ENCODE results near the gene DDIT3. TPM values are rescaled to one million over a fixed set of nuclear protein-coding genes. Genes with fewer than 3 reads are reported as not detected.

DDIT3 gene
- total and polyA plus RNA-seq, 10 donors, result 18.0 to 43.9 (median 23.0) TPM

DNA sequence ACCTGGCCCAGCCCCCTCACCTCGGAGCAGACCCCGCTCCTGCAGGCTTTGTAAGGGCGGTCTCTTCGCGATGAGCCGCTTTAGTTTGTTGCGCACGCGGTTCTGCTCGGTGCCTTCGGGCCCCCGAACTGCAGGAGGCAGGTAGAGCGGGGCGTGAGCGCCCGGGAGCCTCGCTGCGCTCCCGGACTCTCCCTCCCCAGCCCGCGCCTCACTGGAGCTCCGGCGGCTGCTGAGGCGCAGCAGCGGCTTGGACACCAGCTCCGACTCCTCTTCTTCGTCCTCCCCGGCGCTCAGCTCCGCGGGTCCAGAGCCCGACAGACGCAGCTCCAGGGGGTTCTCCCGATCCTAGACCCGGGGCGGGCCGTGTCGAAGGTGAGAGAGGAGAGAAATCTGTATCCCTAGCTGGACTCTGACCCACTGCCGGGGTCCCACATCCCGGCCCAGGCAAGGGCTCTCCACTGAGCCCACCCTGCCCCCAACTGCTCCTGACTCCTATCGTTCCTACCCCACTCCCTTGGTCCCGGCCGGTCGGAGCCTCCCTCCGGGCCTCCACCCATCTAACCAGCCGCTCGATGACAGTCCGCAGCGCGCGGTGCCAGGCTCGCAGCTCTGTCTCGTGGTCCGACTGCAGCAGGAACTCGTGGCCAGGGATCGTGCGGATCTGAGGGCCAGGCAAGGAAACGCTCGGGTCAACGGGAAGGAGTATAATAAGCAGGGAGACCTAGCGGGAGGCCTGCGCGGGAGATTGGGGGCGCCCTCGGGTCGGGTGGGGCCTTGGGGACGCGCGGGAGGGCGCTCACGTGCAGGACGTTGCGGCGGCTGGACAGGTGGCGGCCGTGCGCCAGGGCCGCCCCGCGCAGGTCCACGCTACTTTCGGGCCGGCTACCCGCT, 44.8 kb downstream of the DDIT3 start:
- peak; percentile 82 for DNase-seq
- peak overlapping the region; percentile 87 to 96 (median 93) for H3K27ac ChIP-seq
- no peak for TF ChIP-seq POLR2AphosphoS5 (IDR thresholded peaks at IDR 0.05)
- TF ChIP-seq, protein P1, sequence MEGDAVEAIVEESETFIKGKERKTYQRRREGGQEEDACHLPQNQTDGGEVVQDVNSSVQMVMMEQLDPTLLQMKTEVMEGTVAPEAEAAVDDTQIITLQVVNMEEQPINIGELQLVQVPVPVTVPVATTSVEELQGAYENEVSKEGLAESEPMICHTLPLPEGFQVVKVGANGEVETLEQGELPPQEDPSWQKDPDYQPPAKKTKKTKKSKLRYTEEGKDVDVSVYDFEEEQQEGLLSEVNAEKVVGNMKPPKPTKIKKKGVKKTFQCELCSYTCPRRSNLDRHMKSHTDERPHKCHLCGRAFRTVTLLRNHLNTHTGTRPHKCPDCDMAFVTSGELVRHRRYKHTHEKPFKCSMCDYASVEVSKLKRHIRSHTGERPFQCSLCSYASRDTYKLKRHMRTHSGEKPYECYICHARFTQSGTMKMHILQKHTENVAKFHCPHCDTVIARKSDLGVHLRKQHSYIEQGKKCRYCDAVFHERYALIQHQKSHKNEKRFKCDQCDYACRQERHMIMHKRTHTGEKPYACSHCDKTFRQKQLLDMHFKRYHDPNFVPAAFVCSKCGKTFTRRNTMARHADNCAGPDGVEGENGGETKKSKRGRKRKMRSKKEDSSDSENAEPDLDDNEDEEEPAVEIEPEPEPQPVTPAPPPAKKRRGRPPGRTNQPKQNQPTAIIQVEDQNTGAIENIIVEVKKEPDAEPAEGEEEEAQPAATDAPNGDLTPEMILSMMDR (IDR thresholded peaks at IDR 0.05 in 8 of 11, conservative IDR thresholded peaks at IDR 0.05 in 3 of 11), result no peak
- TF ChIP-seq POLR2A (IDR thresholded peaks at IDR 0.05), result no peak
- peak overlapping the region; percentile 39 to 89 (median 61) for H3K4me3 ChIP-seq
- H3K9me3 ChIP-seq, result no peaks in the 10 kb centered on the region
- intact Hi-C loops (cut with DNase I; ENCODE audit: low total_unique reads), result no loop called here
- peaks cover 0 to 58% (median 45%) of the 10 kb centered on the region in 6 donors for H3K36me3 ChIP-seq
- H3K4me1 ChIP-seq, result peaks cover 26 to 100% (median 81%) of the 10 kb centered on the region in 6 donors
- 37 to 49% (median 42%) methylated on average over 40 to 84 of the region's 84 CpGs for WGBS, 5 donors
- peaks cover 0 to 18% (median 0%) of the 10 kb centered on the region in 7 donors for H3K27me3 ChIP-seq (replicated peaks in 1 of 7)

DNA sequence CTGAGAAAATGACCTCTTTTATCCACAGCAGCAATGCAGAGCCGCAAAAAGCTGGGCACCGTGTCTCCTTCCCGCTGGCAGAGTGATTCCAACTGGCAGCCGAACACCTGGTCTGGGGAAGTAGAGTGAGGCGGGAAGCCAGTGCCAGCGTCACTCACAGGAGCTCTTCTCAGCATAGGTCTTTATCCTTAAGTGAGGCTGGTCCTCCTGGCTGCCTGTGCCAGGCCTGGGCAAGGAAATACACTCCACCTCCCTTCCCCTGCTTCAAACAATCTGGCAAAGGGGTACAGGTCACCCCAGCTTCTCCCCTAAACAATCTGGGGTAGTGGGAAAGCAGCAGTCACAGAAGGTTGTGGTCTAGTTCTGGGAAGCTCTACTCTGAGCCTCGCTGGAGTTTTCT, 45.5 kb downstream of the DDIT3 start:
- TF ChIP-seq POLR2AphosphoS5 (IDR thresholded peaks at IDR 0.05), result no peak
- TF ChIP-seq POLR2A (IDR thresholded peaks at IDR 0.05), result no peak
- TF ChIP-seq, protein P1 (IDR thresholded peaks at IDR 0.05 in 8 of 11, conservative IDR thresholded peaks at IDR 0.05 in 3 of 11), result no peak
- intact Hi-C loops (cut with DNase I; ENCODE audit: low total_unique reads), result no loop called here
- Histone ChIP-seq H3K4me1 (peaks cover 22 to 100% (median 78%) of the 10 kb centered on the region in 6 donors), H3K4me3 (peak overlapping the region in 6 of 8 donors; percentile 59 to 89 (median 65)), H3K9me3 (no peaks in the 10 kb centered on the region), H3K27me3 (replicated peaks in 1 of 7) (peaks cover 0 to 18% (median 0%) of the 10 kb centered on the region in 7 donors), H3K27ac (peak overlapping the region in 3 of 8 donors; percentile 93 to 96 (median 95)), H3K36me3 (peaks cover 0 to 64% (median 52%) of the 10 kb centered on the region in 6 donors)
- 86 to 94% (median 90%) methylated on average over 7 of the region's 7 CpGs for WGBS, 5 donors
- DNase-seq, result peak; percentile 69

DNA sequence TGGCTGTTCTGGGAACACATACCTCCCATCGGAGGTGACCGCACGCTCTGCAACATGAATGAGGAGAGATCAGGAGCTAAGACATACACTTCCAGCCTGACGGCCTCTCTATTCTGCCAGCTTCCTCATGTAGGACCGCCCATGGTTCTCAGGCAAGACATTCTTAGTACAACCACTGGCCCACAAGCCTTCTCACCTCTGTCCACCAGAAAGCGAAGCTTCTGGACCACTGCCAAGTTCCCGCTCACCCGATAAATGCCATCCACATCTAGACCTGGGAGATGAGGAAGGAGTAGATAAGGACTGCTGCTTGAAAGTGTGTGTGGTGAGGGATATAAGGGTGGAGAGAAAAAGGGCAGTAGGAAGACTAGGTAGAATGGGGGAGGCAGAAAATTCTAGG, 45.9 kb downstream of the DDIT3 start:
- Histone ChIP-seq H3K4me1 (peaks cover 22 to 100% (median 74%) of the 10 kb centered on the region in 6 donors), H3K27me3 (replicated peaks in 1 of 7) (peaks cover 0 to 18% (median 0%) of the 10 kb centered on the region in 7 donors), H3K27ac (peak overlapping the region in 3 of 8 donors; percentile 93 to 96 (median 95)), H3K36me3 (peaks cover 0 to 69% (median 56%) of the 10 kb centered on the region in 6 donors), H3K4me3 (peak overlapping the region in 1 of 8 donors; percentile 89), H3K9me3 (no peaks in the 10 kb centered on the region)
- WGBS, 5 donors, result 78 to 88% (median 87%) methylated on average over 8 of the region's 8 CpGs
- intact Hi-C loops (cut with DNase I; ENCODE audit: low total_unique reads), result no loop called here
- TF ChIP-seq POLR2A (IDR thresholded peaks at IDR 0.05), result no peak
- TF ChIP-seq POLR2AphosphoS5 (IDR thresholded peaks at IDR 0.05), result peak in 1 of 3 donors; percentile 29
- DNase-seq, result peak; percentile 62

DNA sequence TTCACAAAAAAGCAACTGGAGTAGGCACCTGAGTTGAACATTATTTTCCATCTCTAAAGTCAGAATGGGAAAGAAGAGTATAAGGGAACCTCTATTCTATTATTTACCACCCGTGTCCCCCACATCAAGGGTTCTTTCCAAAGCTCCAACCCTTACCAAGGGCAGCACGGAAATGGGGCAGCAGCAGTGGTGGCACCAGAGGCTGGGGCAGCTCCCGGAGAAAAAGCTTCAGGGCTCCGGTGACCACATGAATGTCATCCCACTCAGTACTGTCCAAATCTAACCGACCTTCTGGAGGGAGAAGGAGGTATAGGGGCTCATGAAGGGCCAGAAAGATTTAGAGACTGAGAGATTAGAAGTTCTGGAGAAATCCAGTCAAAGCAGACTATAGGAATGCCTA, 46.4 kb downstream of the DDIT3 start:
- intact Hi-C loops (cut with DNase I; ENCODE audit: low total_unique reads), result no loop called here
- peaks cover 0 to 18% (median 0%) of the 10 kb centered on the region in 7 donors for H3K27me3 ChIP-seq (replicated peaks in 1 of 7)
- H3K4me3 ChIP-seq, result no peak overlapping the region
- H3K27ac ChIP-seq, result peak overlapping the region in 1 of 8 donors; percentile 95
- WGBS, 5 donors, result 92 to 96% (median 94%) methylated on average over 5 of the region's 5 CpGs
- H3K36me3 ChIP-seq, result peaks cover 0 to 74% (median 62%) of the 10 kb centered on the region in 6 donors
- peaks cover 19 to 100% (median 69%) of the 10 kb centered on the region in 6 donors for H3K4me1 ChIP-seq
- DNase-seq, result peak; percentile 25
- no peak for TF ChIP-seq POLR2A (IDR thresholded peaks at IDR 0.05)
- TF ChIP-seq, protein P1 (IDR thresholded peaks at IDR 0.05 in 8 of 11, conservative IDR thresholded peaks at IDR 0.05 in 3 of 11), result no peak
- TF ChIP-seq POLR2AphosphoS5 (IDR thresholded peaks at IDR 0.05), result no peak
- no peaks in the 10 kb centered on the region for H3K9me3 ChIP-seq

Measured in spleen (tissue), 11 donors.